Right lobe of liver (tissue), 6 donors: ENCODE data around the gene OTOA. TPM values are rescaled to one million over a fixed set of nuclear protein-coding genes. Genes with fewer than 3 reads are reported as not detected.

Source experiments
- ATAC-seq, 4 donors: fragments of 200-7000 bp; cut with Tn5 transposase; one replicate each; pipeline ENCODE4 v1.9.1; 2020; ENCODE audit warnings: mild to moderate bottlenecking in 4 of 4, moderate library complexity in 4 of 4
- DNase-seq, 3 donors: peaks; one replicate each; pipeline ENCODE4 v3.0.0-alpha.2; 2020
- H3K27ac ChIP-seq, 3 donors: fragments of 200-600 bp; one replicate each; pipeline ENCODE4 v1.8.0; 2022
- H3K27me3 ChIP-seq, 2 donors: fragments of 200-600 bp; one replicate each; pipeline ENCODE4 v1.8.0; 2022
- H3K36me3 ChIP-seq, 4 donors: fragments of 200-600 bp; sonication (generic) in 1 of 4; one replicate each; pipeline versions ENCODE4 v1.5.1 to v1.8.0; 2017 to 2022; ENCODE audit warnings: control low read depth in 1 of 4
- H3K4me1 ChIP-seq, 4 donors: fragments of 200-600 bp; sonication (generic) in 1 of 4; one replicate each; pipeline versions ENCODE4 v1.5.1 to v1.8.0; 2017 to 2022; ENCODE audit warnings: control low read depth in 1 of 4
- H3K4me3 ChIP-seq, 3 donors: fragments of 200-600 bp; one replicate each; pipeline ENCODE4 v1.8.0; 2022
- H3K9me3 ChIP-seq, 4 donors: fragments of 200-600 bp; sonication (generic) in 1 of 4; one replicate each; pipeline versions ENCODE4 v1.5.1 to v1.8.0; 2017 to 2022; ENCODE audit warnings: control low read depth in 1 of 4
- POLR2A ChIP-seq: fragments of 450-650 bp; IDR thresholded peaks from one replicate; pipeline ENCODE4 v1.6.1; 2017; ENCODE audit warnings: antibody characterized with exemption, mild to moderate bottlenecking
- WGBS: methylation state at CpG from one replicate; pipeline ENCODE4 v1.1.6; 2018; ENCODE audit warnings: low coverage, low lambda C conversion rate; ENCODE audit not compliant: insufficient coverage; ENCODE audit errors: missing lambda C conversion rate; 5-methylcytosine and 5-hydroxymethylcytosine counted together
- intact Hi-C, 2 donors: fragments of 100-400 bp; cut with DNase I; formaldehyde crosslinking; loops; one replicate each; pipeline versions ENCODE4 v1.11.2 to v1.14.1; 2022
- total RNA-seq, 6 experiments: library from RNA; depleted of rRNA in 2 of 6; stranded (reverse); fragments of >200 nt in 2 of 6; fragmentation: NEBNext Ultra II Directional in 3 of 6; extraction: Animal tissue kit (Norgen Biotek cat#: 25700) in 3 of 6; gene quantifications; one replicate each; pipeline versions ENCODE4 v1.1.0 to v1.2.4, GENCODE V29; 2016 to 2023
- TF ChIP-seq, protein P1 (sequence below), 4 donors: fragments of 200-600 bp in 3 of 4; fragments of 450-650 bp in 1 of 4; IDR thresholded peaks; one replicate each; pipeline versions ENCODE4 v1.5.1 to v1.8.0; 2016 to 2022; ENCODE audit warnings: antibody characterized with exemption in 4 of 4, mild to moderate bottlenecking in 2 of 4
- donor health status: DM: no; HTN: yes; CAD: no.
- donor health status: DM: no; HTN: no; CAD: no.
- donor health status: DM: no; HTN: no; CAD: no.
- donor health status: DM: no; HTN: yes; CAD: no.
- donor health status: DM: no; HTN: yes; CAD: no.

Gene OTOA
- total RNA-seq, 6 experiments from 2014 or later, result 0.12 to 0.25 (median 0.17) TPM; not detected in 2

- H3K9me3 ChIP-seq, result no peaks in the 10 kb centered on the region
- intact Hi-C loops, result no loop called here
- no peak for ATAC-seq
- no peaks in the 10 kb centered on the region for H3K27me3 ChIP-seq
- peaks cover 0 to 7% (median 0%) of the 10 kb centered on the region in 4 donors for H3K4me1 ChIP-seq
- no CpG with 5 or more reads among the region's 1 CpG for WGBS
- peaks cover 0 to 9% (median 0%) of the 10 kb centered on the region in 4 donors for H3K36me3 ChIP-seq
- no peak overlapping the region for H3K27ac ChIP-seq
- no peak overlapping the region for H3K4me3 ChIP-seq
- no peak for TF ChIP-seq POLR2A
- TF ChIP-seq, protein P1, sequence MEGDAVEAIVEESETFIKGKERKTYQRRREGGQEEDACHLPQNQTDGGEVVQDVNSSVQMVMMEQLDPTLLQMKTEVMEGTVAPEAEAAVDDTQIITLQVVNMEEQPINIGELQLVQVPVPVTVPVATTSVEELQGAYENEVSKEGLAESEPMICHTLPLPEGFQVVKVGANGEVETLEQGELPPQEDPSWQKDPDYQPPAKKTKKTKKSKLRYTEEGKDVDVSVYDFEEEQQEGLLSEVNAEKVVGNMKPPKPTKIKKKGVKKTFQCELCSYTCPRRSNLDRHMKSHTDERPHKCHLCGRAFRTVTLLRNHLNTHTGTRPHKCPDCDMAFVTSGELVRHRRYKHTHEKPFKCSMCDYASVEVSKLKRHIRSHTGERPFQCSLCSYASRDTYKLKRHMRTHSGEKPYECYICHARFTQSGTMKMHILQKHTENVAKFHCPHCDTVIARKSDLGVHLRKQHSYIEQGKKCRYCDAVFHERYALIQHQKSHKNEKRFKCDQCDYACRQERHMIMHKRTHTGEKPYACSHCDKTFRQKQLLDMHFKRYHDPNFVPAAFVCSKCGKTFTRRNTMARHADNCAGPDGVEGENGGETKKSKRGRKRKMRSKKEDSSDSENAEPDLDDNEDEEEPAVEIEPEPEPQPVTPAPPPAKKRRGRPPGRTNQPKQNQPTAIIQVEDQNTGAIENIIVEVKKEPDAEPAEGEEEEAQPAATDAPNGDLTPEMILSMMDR (IDR thresholded peaks at IDR 0.05), result no peak
- no peak for DNase-seq
These were observed 9.3 kb upstream of the OTOA start for GRCh38 chr16:21654466-21654865.

GRCh38 chr16:21654881-21655280 is 8.9 kb upstream of the OTOA start:
- DNase-seq, result no peak
- Histone ChIP-seq H3K9me3 (no peaks in the 10 kb centered on the region), H3K27ac (no peak overlapping the region), H3K36me3 (peaks cover 0 to 9% (median 0%) of the 10 kb centered on the region in 4 donors), H3K4me3 (no peak overlapping the region), H3K4me1 (peaks cover 0 to 7% (median 0%) of the 10 kb centered on the region in 4 donors), H3K27me3 (no peaks in the 10 kb centered on the region)
- no peak for ATAC-seq
- TF ChIP-seq, protein P1 (IDR thresholded peaks at IDR 0.05), result no peak
- no peak for TF ChIP-seq POLR2A
- intact Hi-C loops, result no loop called here
- 93% methylated on average over 2 of the region's 2 CpGs for WGBS

DNA sequence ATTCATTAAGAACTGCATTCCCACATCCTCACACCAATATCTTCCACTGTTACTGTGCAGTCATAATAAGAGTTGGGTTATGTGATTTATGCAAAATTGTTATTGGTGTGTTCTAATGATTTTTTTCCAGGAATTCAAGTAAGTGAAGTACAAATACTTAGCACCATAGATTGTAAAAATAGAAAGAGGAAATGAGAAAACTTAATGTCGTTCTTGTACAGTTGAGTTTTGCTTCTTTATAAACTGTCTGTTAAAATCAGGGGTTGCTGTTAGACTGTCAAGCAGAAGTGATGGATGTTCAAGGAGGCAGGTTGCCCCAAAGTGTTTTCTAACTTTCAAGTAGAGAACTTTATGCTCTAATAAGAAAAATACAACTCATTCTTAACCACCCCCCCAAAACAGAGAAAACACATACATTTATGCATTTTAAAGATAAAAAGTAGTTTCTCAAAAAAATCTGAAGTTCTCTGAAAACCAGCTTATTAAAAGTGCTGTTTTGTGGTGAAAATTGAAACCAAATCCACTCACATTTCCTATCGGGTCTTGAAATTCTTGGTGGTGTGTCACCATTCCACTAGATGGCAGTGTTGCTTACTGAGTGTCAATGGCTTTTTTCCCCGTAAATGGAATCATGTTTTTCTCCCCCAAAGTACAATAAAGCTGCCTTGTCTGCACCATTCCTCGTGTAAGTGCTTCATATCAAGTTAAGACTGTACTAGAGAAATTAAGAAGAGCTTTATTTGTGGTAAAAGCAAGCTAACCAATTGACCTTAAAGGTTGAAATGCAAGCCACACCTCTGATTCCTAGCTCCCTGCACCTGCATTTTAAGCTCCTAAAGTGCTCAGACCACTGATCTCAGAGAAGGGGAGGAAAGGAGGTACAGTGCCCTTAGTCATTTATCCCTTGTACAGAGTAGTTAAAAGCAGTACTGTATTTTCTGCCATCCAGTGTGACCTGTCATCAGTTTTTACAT is 6.7 kb upstream of the OTOA start:
- ATAC-seq (peak; percentile 65 to 72 (median 68)), DNase-seq (no peak)
- H3K9me3 ChIP-seq, result no peaks in the 10 kb centered on the region
- H3K4me3 ChIP-seq, result no peak overlapping the region
- peaks cover 0 to 7% (median 0%) of the 10 kb centered on the region in 4 donors for H3K4me1 ChIP-seq
- intact Hi-C loops, result no loop called here
- H3K36me3 ChIP-seq, result peaks cover 0 to 9% (median 0%) of the 10 kb centered on the region in 4 donors
- TF ChIP-seq, protein P1 (IDR thresholded peaks at IDR 0.05), result peak; percentile 66 to 91 (median 88)
- no peak for TF ChIP-seq POLR2A
- H3K27me3 ChIP-seq, result no peaks in the 10 kb centered on the region
- 5% methylated on average over 4 of the region's 4 CpGs for WGBS
- H3K27ac ChIP-seq, result no peak overlapping the region

DNA sequence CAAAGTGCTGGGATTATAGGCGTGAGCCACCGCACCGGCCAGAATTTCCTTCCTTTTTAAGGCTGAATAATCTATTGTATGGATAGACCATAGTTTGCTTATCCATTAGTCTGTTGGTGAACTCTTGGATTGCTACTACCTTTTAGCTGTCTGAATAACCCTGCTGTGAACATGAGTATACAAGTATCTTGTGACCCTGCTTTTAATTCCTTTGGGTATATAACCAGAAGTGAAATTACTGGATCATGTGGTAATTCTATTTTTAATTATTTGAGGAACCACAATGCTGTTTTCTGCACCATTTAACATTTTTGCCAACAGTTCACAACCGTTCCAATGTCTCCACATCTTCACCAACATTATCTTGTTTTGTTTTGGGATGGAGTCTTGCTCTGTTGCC is 4.6 kb upstream of the OTOA start:
- WGBS, result 82% methylated on average over 2 of the region's 4 CpGs
- Histone ChIP-seq H3K4me1 (peaks cover 0 to 7% (median 0%) of the 10 kb centered on the region in 4 donors), H3K4me3 (no peak overlapping the region), H3K27me3 (no peaks in the 10 kb centered on the region), H3K9me3 (no peaks in the 10 kb centered on the region), H3K27ac (no peak overlapping the region), H3K36me3 (peaks cover 0 to 9% (median 0%) of the 10 kb centered on the region in 4 donors)
- ATAC-seq (peak in 3 of 4 donors; percentile 36 to 59 (median 54)), DNase-seq (no peak)
- no peak for TF ChIP-seq POLR2A
- TF ChIP-seq, protein P1 (IDR thresholded peaks at IDR 0.05), result no peak
- intact Hi-C loops, result no loop called here
